H1 (cell line): ENCODE results near the gene GNG14. TPM values are rescaled to one million over a fixed set of nuclear protein-coding genes. Genes with fewer than 3 reads are reported as not detected.

ENCODE experiments used
- CHD1 ChIP-seq: IDR thresholded peaks from 2 replicates; pipeline ENCODE4 v1.6.1; 2012; ENCODE audit warnings: low read depth, low read length, improper control_type of control experiment
- NANOG ChIP-seq: IDR thresholded peaks from 2 replicates; pipeline ENCODE4 v1.6.1; 2011; ENCODE audit warnings: low read length, low read depth, mild to moderate bottlenecking, inconsistent platforms; ENCODE audit not compliant: insufficient read depth, poor library complexity, severe bottlenecking
- RXRA ChIP-seq: IDR thresholded peaks from 2 replicates; pipeline ENCODE4 v1.6.1; 2011; ENCODE audit warnings: low read depth, mild to moderate bottlenecking, low read length, moderate library complexity; ENCODE audit not compliant: insufficient read depth
- SIX5 ChIP-seq: IDR thresholded peaks from 2 replicates; pipeline ENCODE4 v1.6.1; 2011; ENCODE audit warnings: mild to moderate bottlenecking, low read depth, low read length
- TBP ChIP-seq: IDR thresholded peaks from 2 replicates; pipeline ENCODE4 v1.6.1; 2011; ENCODE audit warnings: low read depth, low read length, improper control_type of control experiment
- TEAD4 ChIP-seq: IDR thresholded peaks from 2 replicates; pipeline ENCODE4 v1.6.1; 2012; ENCODE audit warnings: low read depth, low read length, inconsistent platforms, mixed read lengths
- polyA plus RNA-seq, 7 experiments: library from polyadenylated mRNA; depleted of rRNA in 3 of 7; stranded (reverse) in 5 of 7; unstranded in 2 of 7; fragments of >200 nt in 5 of 7; fragments of 200-250 nt in 2 of 7; gene quantifications; 1 replicate in 5 of 7; 2 replicates in 1 of 7; 4 replicates in 1 of 7; pipeline versions ENCODE4 v1.2.1 to v1.2.3, GENCODE V29; 2011 to 2013; ENCODE audit warnings: missing spikeins in 2 of 7, mixed read lengths in 2 of 7
- total RNA-seq: library from RNA; stranded (reverse); fragmentation: NEBNext Ultra II Directional; extraction: Animal tissue kit (Norgen Biotek cat#: 25700); gene quantifications from 2 replicates; pipeline ENCODE4 v1.2.1, GENCODE V29; 2021

Gene GNG14
- total and polyA plus RNA-seq, 2 of the 8 experiments (the other 6 are each of a cell fraction or from before 2014, with no cell fraction given), result not detected

DNA sequence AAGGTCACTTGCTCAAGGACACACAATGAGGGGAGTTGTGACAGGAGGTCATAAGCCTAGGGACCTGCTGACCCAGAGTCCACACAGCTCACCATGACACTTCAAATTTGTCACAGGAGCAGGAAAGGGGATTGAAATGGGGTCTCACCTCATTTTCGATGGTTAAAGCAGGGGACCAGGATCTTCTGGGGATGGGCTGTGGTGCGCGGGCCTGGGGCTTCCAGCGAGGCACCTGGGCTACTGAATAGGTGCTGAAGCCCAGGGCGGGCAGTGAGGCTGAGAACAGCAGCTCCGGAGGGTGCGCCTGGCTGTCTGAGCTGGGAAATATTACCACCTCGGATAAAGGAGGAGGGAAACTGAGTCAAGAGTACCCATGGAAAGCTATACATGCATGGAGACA, 32.3 kb upstream of the GNG14 start (continued):
- no peak for TF ChIP-seq TEAD4
- no peak for TF ChIP-seq TBP
- no peak for TF ChIP-seq RXRA
- no peak for TF ChIP-seq SIX5
- TF ChIP-seq CHD1, result no peak
- TF ChIP-seq NANOG, result no peak
